Stomach (tissue), 9 donors: ENCODE measurements around the gene CNKSR1. TPM values are rescaled to one million over a fixed set of nuclear protein-coding genes. Genes with fewer than 3 reads are reported as not detected.
A peak's percentile ranks its signal among the peaks of the same experiment; 100 is the strongest.

Source experiments
- DNase-seq, 2 donors: peaks; one replicate each; pipeline versions ENCODE4 v3.0.0 to v3.0.0-alpha.2; 2013 to 2019
- H3K27ac ChIP-seq, 5 donors: fragments of 200-600 bp in 4 of 5; sonication (generic) in 4 of 5; one replicate each; pipeline ENCODE4 v1.5.1; 2013 to 2019; ENCODE audit warnings: mild to moderate bottlenecking in 1 of 5, moderate library complexity in 1 of 5
- H3K27me3 ChIP-seq, 3 donors: fragments of 200-600 bp; sonication (generic); one replicate each; pipeline ENCODE4 v1.5.1; 2017 to 2019; ENCODE audit warnings: mixed run types in 1 of 3
- H3K36me3 ChIP-seq, 4 donors: fragments of 200-600 bp; sonication (generic); 1 replicate in 3 of 4; 2 replicates in 1 of 4; pipeline ENCODE4 v1.5.1; 2016 to 2019
- H3K4me1 ChIP-seq, 4 donors: fragments of 200-600 bp; sonication (generic); one replicate each; pipeline ENCODE4 v1.5.1; 2016 to 2019
- H3K4me3 ChIP-seq, 4 donors: fragments of 200-600 bp; sonication (generic) in 3 of 4; one replicate each; pipeline ENCODE4 v1.5.1; 2016 to 2019; ENCODE audit warnings: mild to moderate bottlenecking in 1 of 4
- H3K9me3 ChIP-seq, 4 donors: fragments of 200-600 bp; sonication (generic); one replicate each; pipeline ENCODE4 v1.5.1; 2016 to 2019
- CTCF ChIP-seq, 7 experiments: fragments of 450-650 bp in 4 of 7; fragments of 200-600 bp in 3 of 7; sonication (generic) in 3 of 7; IDR thresholded peaks; one replicate each; pipeline ENCODE4 v1.5.1; 2016 to 2019; ENCODE audit warnings: antibody characterized with exemption in 7 of 7, control low read depth in 2 of 7, mild to moderate bottlenecking in 1 of 7
- EP300 ChIP-seq: sonication (generic); formaldehyde crosslinking; IDR thresholded peaks from one replicate; pipeline ENCODE4 v1.6.1; 2017; ENCODE audit warnings: antibody characterized with exemption
- POLR2A ChIP-seq, 4 donors: fragments of 450-650 bp; IDR thresholded peaks; one replicate each; pipeline ENCODE4 v1.6.1; 2016; ENCODE audit warnings: antibody characterized with exemption in 4 of 4, control low read depth in 2 of 4, mild to moderate bottlenecking in 1 of 4, moderate library complexity in 1 of 4
- POLR2AphosphoS5 ChIP-seq, 3 donors: sonication (generic); formaldehyde crosslinking; IDR thresholded peaks; one replicate each; pipeline ENCODE4 v1.6.1; 2016; ENCODE audit warnings: antibody characterized with exemption in 3 of 3
- WGBS, 5 donors: extraction: QIAGEN DNeasy Blood & Tissue Kit in 3 of 5; methylation state at CpG; one replicate each; pipeline versions ENCODE4 v1.1.5 to v1.1.7; 2013 to 2018; 5-methylcytosine and 5-hydroxymethylcytosine counted together
- intact Hi-C: fragments of 100-400 bp; cut with DNase I; formaldehyde crosslinking; loops from one replicate; pipeline ENCODE4 v1.15.1; 2023; ENCODE audit warnings: low total_unique reads
- polyA plus RNA-seq, 3 donors: library from polyadenylated mRNA; stranded (reverse); fragments of 200-250 nt; gene quantifications; one replicate each; pipeline ENCODE4 v1.2.3, GENCODE V29; 2013
- total RNA-seq, 5 donors: library from RNA; depleted of rRNA; stranded (reverse); fragments of >200 nt; gene quantifications; one replicate each; pipeline versions ENCODE4 v1.1.0 to v1.2.3, GENCODE V29; 2014 to 2016
- donor health status: healthy with polysubstance abuse.
- donor health status: Bipolar disorder and iron deficiency.
- donor health status: healthy.

CNKSR1 gene
- total and polyA plus RNA-seq, 8 donors = 10.4 to 70.3 (median 21.1) TPM

DNA sequence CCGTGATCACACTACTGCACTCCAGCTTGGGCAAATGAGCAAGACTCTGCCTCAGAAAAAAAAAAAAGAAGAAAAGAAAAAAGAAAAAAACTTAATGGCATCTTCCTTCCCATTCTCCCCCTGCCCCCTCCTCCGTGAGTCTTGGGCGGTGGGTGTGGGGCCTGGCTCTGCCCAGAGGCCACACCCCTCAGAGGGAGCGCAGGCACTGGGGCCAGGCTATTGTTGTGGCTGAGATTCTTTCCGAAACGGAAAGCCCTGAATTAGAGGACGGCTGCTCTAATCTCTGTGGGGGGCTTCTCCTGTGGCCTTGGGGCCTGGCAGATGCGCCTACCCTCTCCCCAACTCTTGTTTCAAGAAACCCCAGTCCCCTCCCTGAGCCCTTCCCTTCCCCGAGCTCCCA, 22.5 kb upstream of the CNKSR1 start:
- Histone ChIP-seq H3K27me3 (peaks cover 0 to 63% (median 21%) of the 10 kb centered on the region in 3 donors), H3K9me3 (no peaks in the 10 kb centered on the region), H3K4me1 (no peaks in the 10 kb centered on the region), H3K4me3 (no peak overlapping the region), H3K27ac (peak overlapping the region in 3 of 5 donors; percentile 4 to 52 (median 25)), H3K36me3 (no peaks in the 10 kb centered on the region)
- TF ChIP-seq POLR2AphosphoS5 (IDR thresholded peaks at IDR 0.05) (no peak), POLR2A (IDR thresholded peaks at IDR 0.05) (no peak), EP300 (no peak), CTCF (IDR thresholded peaks at IDR 0.05) (no peak)
- intact Hi-C loops = no loop called here
- peak in 1 of 2 donors; percentile 32 for DNase-seq
- WGBS, 5 donors = 25 to 37% (median 29%) methylated on average over 9 of the region's 9 CpGs

- whole genome bisulfite sequencing, 5 donors = 59 to 74% (median 67%) methylated on average over 18 to 21 of the region's 21 CpGs
- peak in 2 of 3 donors; percentile 17 to 34 for TF ChIP-seq POLR2AphosphoS5 (IDR thresholded peaks at IDR 0.05)
- peak; percentile 44 for TF ChIP-seq EP300
- TF ChIP-seq CTCF (IDR thresholded peaks at IDR 0.05) = no peak
- no peak for DNase-seq
- H3K4me1 ChIP-seq = peaks cover 0 to 5% (median under 1%) of the 10 kb centered on the region in 4 donors
- peak overlapping the region in 1 of 4 donors; percentile 11 for H3K4me3 ChIP-seq
- intact Hi-C loops = no loop called here
- no peaks in the 10 kb centered on the region for H3K9me3 ChIP-seq
- peak overlapping the region in 4 of 5 donors; percentile 41 to 61 (median 52) for H3K27ac ChIP-seq
- no peaks in the 10 kb centered on the region for H3K36me3 ChIP-seq
- peaks cover 0 to 64% (median 25%) of the 10 kb centered on the region in 3 donors for H3K27me3 ChIP-seq
Observed at GRCh38 chr1:26155370-26156284, 21.7 kb upstream of the CNKSR1 start.

DNA sequence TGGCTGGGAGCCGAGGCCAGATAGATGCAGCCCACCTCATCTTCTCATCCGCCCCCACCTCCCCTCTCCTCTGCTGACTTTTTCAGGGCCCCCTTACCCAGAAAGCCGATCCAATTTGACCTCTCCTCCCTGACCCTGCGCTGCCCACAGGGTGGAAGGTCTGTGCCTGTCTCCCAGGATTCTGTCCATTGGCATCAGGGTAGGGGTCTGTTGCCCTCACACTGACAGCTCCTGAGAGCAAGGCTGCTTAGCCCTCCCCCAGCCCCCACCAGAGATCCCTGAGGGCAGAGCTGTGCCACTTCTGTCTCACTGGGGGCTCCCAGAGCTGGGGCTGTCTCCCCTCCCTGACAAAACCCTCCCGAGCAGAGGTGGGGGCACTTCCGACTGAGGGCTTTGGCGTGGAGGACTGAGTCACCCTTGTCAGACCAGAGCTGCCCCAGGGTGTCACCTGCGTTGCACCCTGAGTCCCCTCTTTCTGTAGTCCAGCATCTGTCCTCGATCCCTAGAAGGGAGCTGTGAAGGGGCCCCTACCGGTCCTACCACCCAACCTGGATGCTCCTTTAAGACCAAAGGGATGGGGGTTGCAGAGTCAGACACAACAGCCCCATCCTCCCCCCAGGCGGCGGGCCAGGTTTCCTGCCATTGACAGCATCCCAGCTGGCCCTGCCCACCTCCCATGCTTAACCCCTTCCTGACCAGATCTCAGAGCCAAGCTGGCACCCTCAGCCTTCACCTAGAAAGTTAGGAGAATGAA, 20.8 kb upstream of the CNKSR1 start:
- H3K4me3 ChIP-seq = peak overlapping the region in 2 of 4 donors; percentile 6 to 11
- DNase-seq = peak in 1 of 2 donors; percentile 55

More for the DNA sequence above, 20.8 kb upstream of the CNKSR1 start:
- no peaks in the 10 kb centered on the region for H3K36me3 ChIP-seq
- intact Hi-C loops = no loop called here
- H3K9me3 ChIP-seq = no peaks in the 10 kb centered on the region
- H3K27me3 ChIP-seq = peaks cover 0 to 69% (median 33%) of the 10 kb centered on the region in 3 donors
- TF ChIP-seq CTCF (IDR thresholded peaks at IDR 0.05) (no peak), POLR2AphosphoS5 (IDR thresholded peaks at IDR 0.05) (no peak), EP300 (no peak), POLR2A (IDR thresholded peaks at IDR 0.05) (no peak)
- H3K27ac ChIP-seq = peak overlapping the region; percentile 7 to 61 (median 50)
- WGBS, 5 donors = 18 to 52% (median 34%) methylated on average over 7 to 12 of the region's 12 CpGs
- peaks cover 4 to 13% (median 9%) of the 10 kb centered on the region in 4 donors for H3K4me1 ChIP-seq
